ENCODE data around the gene CNNM1. TPM values are rescaled to one million over a fixed set of nuclear protein-coding genes. Genes with fewer than 3 reads are reported as not detected.

The CNNM1 gene
- total RNA-seq = 0.35 TPM
- long read RNA-seq = 0 reads

DNA sequence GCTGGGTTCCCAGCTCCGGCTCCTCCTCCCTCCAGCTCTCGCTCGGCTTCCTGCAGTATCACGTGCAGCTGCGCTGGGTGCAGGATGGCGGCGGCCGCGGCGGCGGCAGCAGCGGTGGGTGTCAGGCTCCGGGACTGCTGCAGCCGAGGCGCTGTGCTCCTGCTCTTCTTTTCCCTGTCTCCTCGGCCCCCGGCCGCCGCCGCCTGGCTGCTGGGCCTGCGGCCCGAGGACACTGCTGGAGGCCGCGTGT, at the start of gene CNNM1:
Gene CNNM1, plus strand, starts transcription at position 53 of the 250 bp plus-strand sequence. Its CDS starts 32 bp downstream, at position 85.
- intact Hi-C loops (cut with DNase I) = no loop called here
- Histone ChIP-seq H3K4me1 (peaks cover 19% of the 10 kb centered on the region), H3K27ac (no peak within 1 kb of the TSS), H3K9me3 (no peaks in the 10 kb centered on the region), H3K36me3 (no peaks in the 10 kb centered on the region), H3K27me3 (ENCODE audit: low read depth) (peaks cover 51% of the 10 kb centered on the region), H3K4me3 (peak within 1 kb of the TSS; percentile 55)
- TF ChIP-seq, protein P1, sequence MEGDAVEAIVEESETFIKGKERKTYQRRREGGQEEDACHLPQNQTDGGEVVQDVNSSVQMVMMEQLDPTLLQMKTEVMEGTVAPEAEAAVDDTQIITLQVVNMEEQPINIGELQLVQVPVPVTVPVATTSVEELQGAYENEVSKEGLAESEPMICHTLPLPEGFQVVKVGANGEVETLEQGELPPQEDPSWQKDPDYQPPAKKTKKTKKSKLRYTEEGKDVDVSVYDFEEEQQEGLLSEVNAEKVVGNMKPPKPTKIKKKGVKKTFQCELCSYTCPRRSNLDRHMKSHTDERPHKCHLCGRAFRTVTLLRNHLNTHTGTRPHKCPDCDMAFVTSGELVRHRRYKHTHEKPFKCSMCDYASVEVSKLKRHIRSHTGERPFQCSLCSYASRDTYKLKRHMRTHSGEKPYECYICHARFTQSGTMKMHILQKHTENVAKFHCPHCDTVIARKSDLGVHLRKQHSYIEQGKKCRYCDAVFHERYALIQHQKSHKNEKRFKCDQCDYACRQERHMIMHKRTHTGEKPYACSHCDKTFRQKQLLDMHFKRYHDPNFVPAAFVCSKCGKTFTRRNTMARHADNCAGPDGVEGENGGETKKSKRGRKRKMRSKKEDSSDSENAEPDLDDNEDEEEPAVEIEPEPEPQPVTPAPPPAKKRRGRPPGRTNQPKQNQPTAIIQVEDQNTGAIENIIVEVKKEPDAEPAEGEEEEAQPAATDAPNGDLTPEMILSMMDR (IDR thresholded peaks at IDR 0.05) = no peak
- DNase-seq = peak; percentile 52
- peak; percentile 70 to 75 for ATAC-seq

DNA sequence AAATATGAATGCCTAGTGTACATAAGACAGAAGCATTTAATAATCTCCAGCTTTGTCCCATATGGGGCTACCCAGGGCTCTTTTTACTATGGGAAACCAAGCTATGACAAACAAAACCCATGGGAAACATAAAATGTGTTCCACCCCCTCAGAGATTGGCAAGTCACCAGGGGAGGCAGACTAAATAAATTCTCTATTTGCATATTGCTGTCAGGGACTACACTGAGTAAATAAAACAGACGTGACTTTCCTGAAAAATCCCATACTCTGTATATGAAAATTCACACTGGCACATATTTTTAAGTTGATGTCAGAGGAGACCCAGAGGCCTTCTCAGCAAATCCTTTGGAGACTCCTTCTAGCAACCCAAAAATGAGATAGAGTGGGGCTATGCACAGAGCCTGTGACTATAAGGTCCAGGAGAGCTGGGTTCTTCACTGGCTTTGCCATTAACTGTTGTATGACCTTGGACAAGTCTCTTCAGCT, 49.5 kb upstream of the CNNM1 start:
- ATAC-seq (no peak), DNase-seq (no peak)
- Histone ChIP-seq H3K27me3 (ENCODE audit: low read depth) (no peaks in the 10 kb centered on the region), H3K4me1 (no peaks in the 10 kb centered on the region), H3K4me3 (no peak overlapping the region), H3K27ac (no peak overlapping the region), H3K9me3 (peaks cover 5% of the 10 kb centered on the region), H3K36me3 (no peaks in the 10 kb centered on the region)
- TF ChIP-seq, protein P1 (IDR thresholded peaks at IDR 0.05) = no peak
- intact Hi-C loops (cut with DNase I) = no loop called here

DNA sequence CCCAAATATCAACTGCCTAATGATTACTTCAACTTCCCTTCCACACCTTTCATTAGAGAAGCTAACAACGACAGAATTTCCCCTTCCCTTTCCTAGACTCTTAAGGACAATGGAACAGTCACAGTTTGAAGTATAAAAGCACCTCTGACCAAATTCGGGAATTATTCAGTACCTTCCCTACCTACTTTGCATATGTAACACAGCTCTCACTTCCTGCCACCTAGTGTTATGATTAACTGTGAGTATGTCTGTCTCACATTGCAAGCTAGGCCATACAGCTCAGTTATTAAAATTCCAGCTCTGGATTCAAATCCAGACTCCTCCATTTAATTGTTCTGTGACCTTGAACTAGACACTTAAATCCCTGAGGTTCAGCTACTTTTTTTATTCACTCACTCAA, 48.7 kb upstream of the CNNM1 start:
- DNase-seq (no peak), ATAC-seq (no peak)
- intact Hi-C loops (cut with DNase I) = no loop called here
- Histone ChIP-seq H3K27ac (no peak overlapping the region), H3K36me3 (no peaks in the 10 kb centered on the region), H3K4me1 (no peaks in the 10 kb centered on the region), H3K27me3 (ENCODE audit: low read depth) (no peaks in the 10 kb centered on the region), H3K4me3 (no peak overlapping the region), H3K9me3 (peaks cover 5% of the 10 kb centered on the region)
- TF ChIP-seq, protein P1 (IDR thresholded peaks at IDR 0.05) = no peak

DNA sequence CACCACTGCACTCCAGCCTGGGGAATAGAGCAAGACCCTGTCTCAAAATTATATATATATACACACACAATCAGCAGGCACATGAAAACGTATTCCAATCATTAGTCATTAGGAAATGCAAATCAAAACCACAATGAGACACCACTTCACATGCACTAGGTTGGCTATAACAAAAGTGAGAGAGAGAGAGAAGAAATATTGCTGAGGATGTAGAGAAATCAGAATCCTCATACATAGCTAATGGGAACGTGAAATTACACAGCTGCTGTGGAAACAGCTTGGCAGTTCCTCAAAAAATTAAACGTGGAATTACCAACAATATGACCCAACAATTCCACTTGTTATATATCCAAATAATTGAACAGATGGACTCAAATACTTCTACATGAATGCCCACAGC, 43.3 kb upstream of the CNNM1 start:
- H3K27ac ChIP-seq = no peak overlapping the region
- TF ChIP-seq, protein P1 (IDR thresholded peaks at IDR 0.05) = no peak
- intact Hi-C loops (cut with DNase I) = no loop called here
- ATAC-seq (no peak), DNase-seq (no peak)
- peaks cover 3% of the 10 kb centered on the region for H3K27me3 ChIP-seq (ENCODE audit: low read depth)
- H3K4me3 ChIP-seq = no peak overlapping the region
- H3K36me3 ChIP-seq = no peaks in the 10 kb centered on the region
- no peaks in the 10 kb centered on the region for H3K4me1 ChIP-seq
- peaks cover 5% of the 10 kb centered on the region for H3K9me3 ChIP-seq

DNA sequence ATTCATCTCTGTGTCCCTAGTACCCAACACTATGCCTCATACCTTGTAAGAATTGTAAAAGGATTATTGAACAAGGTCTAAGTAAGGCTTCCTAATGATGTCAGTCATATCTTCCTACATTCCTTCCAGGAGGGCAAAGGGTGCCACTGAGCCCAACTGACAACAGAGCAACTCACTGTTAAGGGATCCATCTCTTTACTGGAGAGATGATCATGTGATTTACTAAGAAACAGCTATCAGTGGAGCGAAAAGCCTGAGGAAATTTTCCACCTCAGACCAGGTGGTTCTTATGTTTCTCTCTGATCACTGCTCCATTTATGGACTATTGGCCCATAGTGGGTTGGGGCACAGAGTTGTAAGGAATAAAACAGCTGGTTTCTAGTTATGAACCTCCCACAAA, 38.9 kb upstream of the CNNM1 start:
- Histone ChIP-seq H3K4me1 (no peaks in the 10 kb centered on the region), H3K27me3 (ENCODE audit: low read depth) (peaks cover 3% of the 10 kb centered on the region), H3K27ac (no peak overlapping the region), H3K4me3 (no peak overlapping the region), H3K9me3 (no peaks in the 10 kb centered on the region), H3K36me3 (no peaks in the 10 kb centered on the region)
- intact Hi-C loops (cut with DNase I) = no loop called here
- ATAC-seq = no peak
- TF ChIP-seq, protein P1 (IDR thresholded peaks at IDR 0.05) = no peak
- no peak for DNase-seq

DNA sequence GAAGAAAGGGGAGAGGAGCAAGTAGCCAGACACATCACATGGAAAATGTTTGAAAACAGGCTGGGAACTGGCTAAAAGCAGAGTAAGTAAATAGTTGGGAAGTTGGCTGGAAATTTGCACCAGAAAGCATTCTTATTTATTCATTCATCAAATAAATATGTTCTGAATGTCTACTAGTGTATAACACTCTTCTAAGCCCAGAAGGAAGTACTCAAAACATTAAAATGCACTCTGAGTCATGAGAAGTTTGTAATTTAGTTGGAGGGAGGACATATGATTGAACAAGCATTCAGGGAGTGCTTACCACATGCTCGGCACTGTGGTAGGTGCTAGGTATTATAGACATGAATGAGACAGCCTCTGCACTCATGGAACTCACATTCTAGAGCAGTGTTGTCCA, 37.0 kb upstream of the CNNM1 start:
- DNase-seq (no peak), ATAC-seq (peak; percentile 88 to 93)
- Histone ChIP-seq H3K4me3 (no peak overlapping the region), H3K27me3 (ENCODE audit: low read depth) (peaks cover 3% of the 10 kb centered on the region), H3K9me3 (no peaks in the 10 kb centered on the region), H3K36me3 (no peaks in the 10 kb centered on the region), H3K4me1 (no peaks in the 10 kb centered on the region), H3K27ac (no peak overlapping the region)
- TF ChIP-seq, protein P1 (IDR thresholded peaks at IDR 0.05) = no peak
- intact Hi-C loops (cut with DNase I) = no loop called here
